ENCODE data around the gene KRTAP9-4.
"Not testable (repeated sequence)": the region's sequence is repeated elsewhere in the genome, so short reads cannot be mapped to it uniquely, and the experiment has no call there.

Gene KRTAP9-4

DNA sequence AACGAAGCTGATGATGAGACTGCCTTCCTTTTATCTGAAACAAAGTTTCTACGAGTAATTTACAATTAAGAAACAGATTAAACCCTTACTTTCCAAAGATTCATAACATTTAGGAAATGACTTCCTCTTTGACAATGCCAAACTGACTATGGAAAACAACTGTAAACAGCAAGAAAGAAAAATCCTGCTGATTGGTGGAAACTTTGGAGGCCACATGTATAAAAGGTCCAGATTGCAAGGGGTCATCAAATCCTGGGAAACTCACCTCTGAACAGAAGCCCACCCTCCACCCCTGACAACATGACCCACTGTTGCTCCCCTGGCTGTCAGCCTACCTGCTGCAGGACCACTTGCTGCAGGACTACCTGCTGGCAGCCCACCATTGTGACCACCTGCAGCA is 15.6 kb downstream of the KRTAP9-4 start, which contains the start of gene KRTAP9-6:
TSS of gene KRTAP9-6 (plus strand) at position 301 of the 400 bp plus-strand sequence. CDS start at position 301, 0 bp downstream.
- no peak for DNase-seq

DNA sequence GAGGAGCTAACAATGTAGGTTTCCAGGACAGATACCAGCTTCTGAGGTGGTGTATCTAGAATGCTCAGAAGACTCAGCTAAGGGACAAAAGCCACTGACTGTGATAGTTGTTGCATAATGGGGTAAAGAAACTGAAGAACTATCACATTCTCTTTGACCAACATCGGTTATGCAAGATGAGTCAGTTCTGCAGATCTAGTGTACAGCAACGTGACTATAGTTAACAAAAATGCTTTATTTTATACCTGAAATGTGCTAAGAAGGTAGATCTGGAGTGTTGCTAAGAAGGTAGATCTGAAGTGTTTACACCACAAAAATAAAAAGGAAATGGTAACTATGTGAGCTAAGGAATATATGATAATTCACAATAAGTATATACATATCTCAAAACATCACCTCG is 18.2 kb downstream of the KRTAP9-4 start:
- DNase-seq: no peak

DNA sequence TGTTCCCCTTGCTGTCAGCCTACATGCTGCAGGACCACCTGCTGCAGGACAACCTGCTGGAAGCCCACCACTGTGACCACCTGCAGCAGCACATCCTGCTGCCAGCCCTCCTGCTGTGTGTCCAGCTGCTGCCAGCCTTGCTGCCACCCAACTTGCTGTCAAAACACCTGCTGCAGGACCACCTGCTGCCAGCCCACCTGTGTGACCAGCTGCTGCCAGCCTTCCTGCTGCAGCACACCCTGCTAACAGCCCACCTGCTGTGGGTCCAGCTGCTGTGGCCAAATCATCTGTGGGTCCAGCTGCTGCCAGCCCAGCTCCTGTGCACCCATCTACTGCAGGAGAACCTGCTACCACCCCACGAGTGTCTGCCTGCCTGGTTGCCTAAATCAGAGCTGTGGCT is 21.8 kb downstream of the KRTAP9-4 start:
- not testable (repeated sequence) for DNase-seq

DNA sequence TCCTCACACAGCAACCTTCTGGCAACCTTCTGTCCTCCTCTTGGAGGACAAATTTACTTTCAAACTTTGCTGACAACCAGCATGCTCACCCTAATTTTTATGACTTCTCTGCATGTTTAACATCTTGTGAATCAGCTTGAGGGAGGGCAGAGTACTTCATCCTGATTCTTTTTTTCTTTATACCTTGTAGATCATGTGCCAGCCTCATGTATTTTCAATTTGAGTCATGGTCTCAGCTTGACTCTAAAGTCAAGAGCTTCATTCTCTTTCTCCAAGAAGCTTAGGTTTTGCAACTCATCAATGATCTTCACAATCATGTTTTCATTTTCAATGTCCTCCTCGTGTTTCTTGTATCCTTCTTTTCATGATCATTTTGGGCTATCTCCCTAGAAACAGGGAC is 22.4 kb downstream of the KRTAP9-4 start:
- DNase-seq: no peak

DNA sequence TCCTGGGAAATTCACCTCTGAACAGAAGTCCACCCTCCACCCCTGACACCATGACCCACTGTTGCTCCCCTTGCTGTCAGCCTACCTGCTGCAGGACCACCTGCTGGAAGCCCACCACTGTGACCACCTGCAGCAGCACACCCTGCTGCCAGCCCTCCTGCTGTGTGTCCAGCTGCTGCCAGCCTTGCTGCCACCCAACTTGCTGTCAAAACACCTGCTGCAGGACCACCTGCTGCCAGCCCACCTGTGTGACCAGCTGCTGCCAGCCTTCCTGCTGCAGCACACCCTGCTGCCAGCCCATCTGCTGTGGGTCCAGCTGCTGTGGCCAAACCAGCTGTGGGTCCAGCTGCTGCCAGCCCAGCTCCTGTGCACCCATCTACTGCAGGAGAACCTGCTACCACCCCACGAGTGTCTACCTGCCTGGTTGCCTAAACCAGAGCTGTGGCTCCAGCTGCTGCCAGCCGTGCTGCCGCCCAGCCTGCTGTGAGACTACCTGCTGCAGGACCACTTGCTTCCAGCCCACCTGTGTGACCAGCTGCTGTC is 26.2 kb downstream of the KRTAP9-4 start, which contains the start of gene KRTAP9-7:
TSS of gene KRTAP9-7 (plus strand) at position 51 of the 543 bp plus-strand sequence. CDS start at position 51, 0 bp downstream.
- not testable (repeated sequence) for DNase-seq

DNA sequence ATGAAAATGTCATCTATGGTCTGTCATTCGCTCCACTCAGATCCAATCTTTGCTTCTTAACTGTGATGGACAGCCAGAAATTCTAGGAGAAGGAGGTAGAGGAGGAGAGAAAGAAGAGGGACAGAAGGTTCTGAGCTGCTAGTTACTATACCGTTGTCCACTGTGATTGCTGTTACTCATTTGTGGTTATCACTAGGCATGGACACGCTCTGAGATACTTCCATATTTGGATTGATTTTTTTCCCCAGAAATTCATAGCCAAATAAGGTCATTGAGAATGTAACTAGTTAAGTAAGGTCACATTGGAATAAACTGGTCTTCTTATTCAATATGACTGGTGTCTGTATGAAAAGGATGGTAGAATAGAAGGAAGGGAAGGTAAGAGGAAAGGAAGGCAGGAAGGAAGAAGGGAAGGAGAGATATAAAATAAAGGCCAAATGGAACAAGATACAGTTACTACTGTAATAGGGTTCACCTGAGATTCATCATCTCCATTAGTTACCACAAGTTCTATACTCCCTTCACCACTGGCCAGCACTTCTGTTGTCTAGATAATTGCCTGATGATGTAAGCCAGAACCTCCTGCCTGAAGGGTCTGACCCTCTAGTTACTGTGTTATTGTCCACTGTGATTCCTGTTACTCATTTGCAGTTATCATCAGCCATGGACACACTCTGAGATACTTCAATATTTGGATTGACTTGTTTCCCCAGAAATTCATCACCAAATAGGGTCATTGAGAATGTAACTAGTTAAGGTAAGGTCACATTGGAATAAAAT is 28.9 kb downstream of the KRTAP9-4 start:
- DNase-seq: no peak

DNA sequence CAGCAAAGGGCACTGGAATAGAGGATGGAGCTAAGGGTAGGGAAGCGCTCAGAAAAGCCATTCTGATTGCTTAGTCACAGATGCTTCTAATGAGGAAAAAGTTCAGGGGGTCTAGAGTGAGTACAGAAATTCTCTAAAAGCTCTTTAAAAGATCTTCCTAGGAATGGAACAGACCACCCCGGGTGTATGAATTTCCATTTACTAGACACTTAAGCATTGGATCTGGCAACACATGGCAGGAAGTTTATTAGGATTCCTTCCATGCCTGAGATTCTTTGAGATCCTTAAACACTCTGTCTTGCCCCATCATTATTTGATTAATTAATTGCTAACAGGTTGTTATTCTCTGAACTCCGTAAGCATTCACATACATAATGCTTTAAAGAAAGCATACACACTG is 34.6 kb downstream of the KRTAP9-4 start:
- DNase-seq: no peak

DNA sequence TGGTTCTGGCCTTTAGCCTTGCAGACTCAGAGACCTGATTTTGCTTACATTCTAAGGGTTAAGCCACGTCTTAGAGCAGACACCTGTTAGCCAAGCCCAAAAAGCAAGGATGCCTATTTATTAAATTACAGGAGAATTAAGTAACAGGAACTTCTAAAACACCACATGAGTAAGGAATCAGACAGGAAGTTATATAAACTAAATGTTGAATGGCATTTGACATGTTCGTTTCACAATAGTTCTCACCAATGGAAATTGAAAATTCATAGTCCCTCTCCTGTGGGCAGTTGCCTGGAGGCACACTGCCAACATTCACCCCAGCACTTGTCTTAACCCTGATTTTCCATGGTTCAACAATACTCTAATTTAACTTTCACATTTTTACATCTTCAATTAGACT is 35.1 kb downstream of the KRTAP9-4 start:
- no peak for DNase-seq

DNA sequence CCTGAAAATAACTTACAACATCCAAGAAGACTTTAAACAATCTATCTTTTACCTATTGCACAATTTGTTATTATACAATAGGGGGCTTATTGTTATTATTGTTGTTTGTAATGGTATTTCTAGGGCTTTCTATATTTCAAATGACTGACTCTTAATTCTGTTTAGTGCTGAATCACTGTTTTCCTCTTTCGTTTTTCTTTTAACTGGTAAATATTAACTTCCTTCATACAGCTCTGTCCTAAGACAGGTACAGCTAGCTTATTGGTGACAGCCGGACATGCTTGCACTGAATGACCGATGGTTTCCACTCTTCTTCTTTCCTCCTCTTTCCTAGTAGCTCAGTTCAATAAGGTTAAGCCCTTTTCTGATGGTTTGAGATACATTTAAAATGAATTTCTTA is 37.6 kb downstream of the KRTAP9-4 start:
- DNase-seq: no peak

DNA sequence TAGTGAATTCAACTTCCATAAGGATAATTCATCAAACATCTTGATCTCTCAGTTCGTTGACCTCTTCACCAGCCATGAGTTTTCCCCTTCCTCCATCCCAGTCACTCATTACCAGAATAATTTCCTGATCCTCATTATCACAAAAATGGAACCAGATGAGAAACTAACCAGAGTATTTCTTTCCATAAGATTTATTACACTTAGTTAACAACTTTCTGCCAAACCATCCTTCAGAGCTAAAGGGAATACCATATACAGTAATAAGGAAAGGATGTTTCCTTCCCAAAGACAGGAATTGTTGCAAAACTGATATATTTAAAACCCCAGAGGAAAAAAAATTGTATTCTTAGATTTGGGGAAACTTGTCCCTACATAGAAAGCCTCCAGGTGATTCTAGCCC is 44.5 kb downstream of the KRTAP9-4 start:
- DNase-seq: no peak

DNA sequence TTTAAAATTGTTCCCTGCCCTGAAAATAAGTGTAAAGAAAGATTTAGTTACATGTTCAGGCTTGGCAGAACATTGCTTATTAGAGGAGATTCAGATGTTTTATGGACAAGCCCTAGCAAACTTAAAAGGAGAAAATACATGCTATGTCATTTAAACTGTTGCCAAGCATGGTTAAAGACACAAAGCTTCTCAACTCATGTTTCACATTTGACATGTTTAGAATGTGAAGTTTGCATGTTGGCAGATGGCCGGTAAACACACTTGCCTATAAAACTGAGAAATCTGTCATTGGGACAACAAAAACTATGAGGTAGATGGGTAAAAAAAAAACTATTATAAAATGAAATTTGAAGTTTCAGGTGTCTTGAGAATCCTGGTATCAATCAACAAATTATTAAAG is 47.4 kb downstream of the KRTAP9-4 start:
- no peak for DNase-seq

DNA sequence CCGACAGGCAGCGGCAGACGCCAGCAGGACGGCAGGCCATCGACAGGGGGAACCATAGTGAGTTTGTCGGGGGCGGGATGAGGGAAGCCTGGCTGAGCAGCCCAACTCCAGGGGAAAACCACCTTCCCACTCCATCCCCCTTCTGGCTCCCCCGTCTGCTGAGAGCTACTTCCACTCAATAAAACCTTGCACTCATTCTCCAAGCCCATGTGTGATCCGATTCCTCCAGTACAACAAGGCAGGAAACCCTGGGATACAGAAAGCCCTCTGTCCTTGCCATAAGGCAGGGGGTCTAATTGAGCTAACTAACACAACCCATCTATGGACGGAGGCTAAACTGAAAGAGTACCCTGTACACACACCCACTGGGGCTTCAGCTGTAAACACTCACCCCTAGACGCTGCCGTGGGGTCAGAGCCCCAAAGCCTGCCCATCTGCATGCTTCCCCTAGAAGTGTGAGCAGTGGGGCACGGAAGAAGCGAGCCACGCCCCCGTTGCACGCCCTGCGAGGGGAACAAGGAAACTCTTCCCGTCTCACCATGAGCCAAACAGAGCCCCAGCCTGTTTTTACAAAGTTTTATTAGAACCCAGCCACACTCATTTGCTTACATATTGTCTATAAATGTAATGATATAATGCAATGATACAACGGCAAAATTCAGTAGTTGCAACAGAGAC is 49.1 kb downstream of the KRTAP9-4 start:
- DNase-seq: no peak

Data from activated gamma-delta T cell (primary cell).